H1 (cell line): ENCODE measurements around the gene SLC12A6. TPM values are rescaled to one million over a fixed set of nuclear protein-coding genes. Genes with fewer than 3 reads are reported as not detected.

Experiments used
- CTCF ChIA-PET: fragments of 300-600 bp; sonication (Branson Sonifier 250); formaldehyde crosslinking; loops from one replicate; lab custom pipeline; 2021; ENCODE audit not compliant: partially characterized antibody; lab: Charles Lee
- POLR2A ChIA-PET: fragments of 300-600 bp; sonication (Branson Sonifier 250); formaldehyde crosslinking; loops from one replicate; lab custom pipeline; 2021; ENCODE audit warnings: inconsistent platforms; ENCODE audit not compliant: partially characterized antibody; lab: Charles Lee
- DNase-seq, 2 experiments: peaks; one replicate each; pipeline versions ENCODE4 v3.0.0 to v3.0.0-alpha.2; 2010 to 2022; ENCODE audit warnings: low spot score in 2 of 2, low read depth in 1 of 2, mixed read lengths in 1 of 2
- FAIRE-seq: peaks from 2 replicates; lab custom pipeline; 2011; peaks lifted over from hg19 to GRCh38; lab: Jason Lieb, UNC
- H2AFZ ChIP-seq: 2 replicates; pipeline ENCODE4 v1.8.1; 2012; ENCODE audit warnings: low read length, inconsistent platforms
- H2AK5ac ChIP-seq: 2 replicates; pipeline ENCODE4 v1.6.1; 2013; ENCODE audit warnings: low read depth, low read length
- H2BK120ac ChIP-seq: replicated peaks from 2 replicates; pipeline ENCODE3; 2013; ENCODE audit warnings: low read depth, low read length, inconsistent platforms
- H2BK12ac ChIP-seq: 2 replicates; pipeline ENCODE4 v1.6.1; 2013; ENCODE audit warnings: low read depth, low read length
- H2BK15ac ChIP-seq: 2 replicates; pipeline ENCODE4 v1.6.1; 2013; ENCODE audit warnings: low read length
- H2BK20ac ChIP-seq: 2 replicates; pipeline ENCODE4 v1.6.1; 2013; ENCODE audit warnings: low read length
- H2BK5ac ChIP-seq: 2 replicates; pipeline ENCODE4 v1.6.1; 2013; ENCODE audit warnings: low read depth, low read length
- H3K14ac ChIP-seq: 2 replicates; pipeline ENCODE4 v1.6.1; 2013; ENCODE audit warnings: inconsistent platforms; ENCODE audit not compliant: insufficient read length
- H3K18ac ChIP-seq: 2 replicates; pipeline ENCODE4 v1.6.1; 2013; ENCODE audit warnings: low read length; ENCODE audit errors: extremely low read depth
- H3K23ac ChIP-seq: 2 replicates; pipeline ENCODE4 v1.6.1; 2013; ENCODE audit warnings: inconsistent platforms; ENCODE audit not compliant: insufficient read length
- H3K23me2 ChIP-seq: 2 replicates; pipeline ENCODE4 v1.6.1; 2013; ENCODE audit warnings: low read depth, low read length
- H3K27ac ChIP-seq: 2 replicates; pipeline ENCODE4 v1.6.1; 2011; ENCODE audit warnings: low read depth, low read length, inconsistent platforms
- H3K27me3 ChIP-seq, 4 experiments: replicated peaks in 1 of 4; 1 replicate in 1 of 4; 2 replicates in 3 of 4; pipeline versions ENCODE4 v1.6.1 to v1.8.1; 2011 to 2013; ENCODE audit warnings: low read length in 3 of 4, mild to moderate bottlenecking in 3 of 4, inconsistent platforms in 2 of 4, mixed read lengths in 2 of 4, moderate library complexity in 1 of 4; ENCODE audit not compliant: control insufficient read depth in 3 of 4, insufficient read depth in 3 of 4; ENCODE audit errors: extremely low read depth in 1 of 4
- H3K36me3 ChIP-seq, 4 experiments: 2 replicates each; pipeline versions ENCODE4 v1.6.1 to v1.8.1; 2011 to 2013; ENCODE audit warnings: mild to moderate bottlenecking in 4 of 4, low read length in 3 of 4, moderate library complexity in 2 of 4, control low read depth in 1 of 4, inconsistent platforms in 1 of 4; ENCODE audit not compliant: insufficient read depth in 4 of 4, control insufficient read depth in 2 of 4
- H3K4ac ChIP-seq: replicated peaks from 2 replicates; pipeline ENCODE3; 2013; ENCODE audit warnings: low read length, low read depth, mixed read lengths, inconsistent platforms; ENCODE audit not compliant: insufficient read length
- H3K4me1 ChIP-seq, 4 experiments: replicated peaks in 1 of 4; 1 replicate in 1 of 4; 2 replicates in 3 of 4; pipeline versions ENCODE4 v1.6.1 to v1.8.1; 2011 to 2013; ENCODE audit warnings: low read length in 3 of 4, inconsistent platforms in 2 of 4, mixed read lengths in 1 of 4; ENCODE audit not compliant: insufficient read depth in 4 of 4, control insufficient read depth in 3 of 4
- H3K4me2 ChIP-seq, 2 experiments: 2 replicates each; pipeline versions ENCODE4 v1.6.1 to v1.8.1; 2011 to 2013; ENCODE audit warnings: low read depth in 2 of 2, low read length in 2 of 2, control low read depth in 1 of 2, inconsistent platforms in 1 of 2, mild to moderate bottlenecking in 1 of 2; ENCODE audit not compliant: insufficient read depth in 1 of 2
- H3K4me3 ChIP-seq, 4 experiments: fragments of 200-600, 300-600 bp in 1 of 4; sonication (generic), shearing (Covaris generic), sonication (Bioruptor Twin) in 1 of 4; 2 replicates each; pipeline versions ENCODE4 v1.5.1 to v1.8.1; 2011 to 2016; ENCODE audit warnings: low read length in 4 of 4, low read depth in 3 of 4, control low read depth in 2 of 4, inconsistent platforms in 2 of 4, mild to moderate bottlenecking in 2 of 4, mixed read lengths in 1 of 4, moderate library complexity in 1 of 4; ENCODE audit not compliant: insufficient read depth in 2 of 4; ENCODE audit errors: extremely low read depth in 1 of 4
- H3K56ac ChIP-seq: replicated peaks from 2 replicates; pipeline ENCODE3; 2013; ENCODE audit warnings: low read depth, mild to moderate bottlenecking, mixed read lengths, low read length, inconsistent platforms; ENCODE audit not compliant: insufficient read length
- H3K79me1 ChIP-seq: 2 replicates; pipeline ENCODE4 v1.6.1; 2013; ENCODE audit warnings: low read depth, low read length, control low read depth
- H3K79me2 ChIP-seq, 2 experiments: 2 replicates each; pipeline versions ENCODE4 v1.6.1 to v1.8.1; 2012 to 2013; ENCODE audit warnings: low read length in 2 of 2, mild to moderate bottlenecking in 2 of 2, inconsistent platforms in 1 of 2; ENCODE audit not compliant: insufficient read depth in 2 of 2, control insufficient read depth in 1 of 2
- H3K9ac ChIP-seq, 4 experiments: replicated peaks in 1 of 4; 1 replicate in 1 of 4; 2 replicates in 3 of 4; pipeline versions ENCODE4 v1.6.1 to v1.8.1; 2011 to 2013; ENCODE audit warnings: low read depth in 3 of 4, low read length in 3 of 4, control low read depth in 2 of 4, mild to moderate bottlenecking in 2 of 4, moderate library complexity in 2 of 4, inconsistent platforms in 1 of 4; ENCODE audit errors: extremely low read depth in 1 of 4
- H3K9me3 ChIP-seq, 2 experiments: 2 replicates each; pipeline versions ENCODE4 v1.6.1 to v1.8.1; 2012 to 2013; ENCODE audit warnings: mild to moderate bottlenecking in 2 of 2, moderate library complexity in 2 of 2, control low read depth in 1 of 2, inconsistent platforms in 1 of 2, low read depth in 1 of 2, low read length in 1 of 2, mixed read lengths in 1 of 2; ENCODE audit not compliant: insufficient read depth in 2 of 2
- H4K20me1 ChIP-seq, 2 experiments: replicated peaks in 1 of 2; 2 replicates each; pipeline versions ENCODE3 to v1.8.1; 2011 to 2013; ENCODE audit warnings: inconsistent platforms in 2 of 2, low read length in 2 of 2, mild to moderate bottlenecking in 1 of 2; ENCODE audit not compliant: insufficient read depth in 2 of 2, control insufficient read depth in 1 of 2
- H4K5ac ChIP-seq: 2 replicates; pipeline ENCODE4 v1.6.1; 2013; ENCODE audit warnings: low read length, low read depth, mixed read lengths, inconsistent platforms; ENCODE audit not compliant: insufficient read length
- H4K8ac ChIP-seq: 2 replicates; pipeline ENCODE4 v1.8.0; 2013; ENCODE audit warnings: mild to moderate bottlenecking, moderate library complexity, low read length, inconsistent platforms; ENCODE audit not compliant: insufficient read depth; ENCODE audit errors: extremely low read depth
- H4K91ac ChIP-seq: replicated peaks from 2 replicates; pipeline ENCODE3; 2013; ENCODE audit warnings: low read length, mixed read lengths, inconsistent platforms; ENCODE audit not compliant: insufficient read length
- ATF2 ChIP-seq: IDR thresholded peaks from 2 replicates; pipeline ENCODE4 v1.6.1; 2012; ENCODE audit warnings: low read length, inconsistent platforms
- CHD1 ChIP-seq: IDR thresholded peaks from 2 replicates; pipeline ENCODE4 v1.6.1; 2012; ENCODE audit warnings: low read depth, low read length, improper control_type of control experiment
- KDM5A ChIP-seq: fragments of 200-600 bp; IDR thresholded peaks from 2 replicates; pipeline ENCODE4 v1.7.1; 2012; ENCODE audit warnings: mild to moderate bottlenecking, low read length, inconsistent platforms, mixed read lengths
- MAFK ChIP-seq: IDR thresholded peaks from 2 replicates; pipeline ENCODE4 v1.6.1; 2012; ENCODE audit warnings: low read depth, mild to moderate bottlenecking, improper control_type of control experiment, low read length
- PHF8 ChIP-seq: fragments of 200-600 bp; sonication (generic); conservative IDR thresholded peaks from 2 replicates; pipeline ENCODE4 v1.7.1; 2012; ENCODE audit warnings: low read depth, mild to moderate bottlenecking, inconsistent platforms, low read length, moderate library complexity
- SP2 ChIP-seq: IDR thresholded peaks from 2 replicates; pipeline ENCODE4 v1.6.1; 2012; ENCODE audit warnings: mild to moderate bottlenecking, low read length, inconsistent platforms
- SP4 ChIP-seq: IDR thresholded peaks from 2 replicates; pipeline ENCODE4 v1.6.1; 2012; ENCODE audit warnings: low read length, inconsistent platforms
- TBP ChIP-seq: IDR thresholded peaks from 2 replicates; pipeline ENCODE4 v1.6.1; 2011; ENCODE audit warnings: low read depth, low read length, improper control_type of control experiment
- TCF12 ChIP-seq: IDR thresholded peaks from 2 replicates; pipeline ENCODE4 v1.6.1; 2011; ENCODE audit warnings: low read depth, mild to moderate bottlenecking, low read length
- ZNF274 ChIP-seq: IDR thresholded peaks from 2 replicates; pipeline ENCODE4 v1.7.0; 2012; ENCODE audit warnings: low read length, borderline replicate concordance; ENCODE audit errors: extremely low read depth
- WGBS, 2 experiments: shearing (Covaris generic) in 1 of 2; methylation state at CpG; one replicate each; pipeline versions ENCODE4 v1.1.6 to v1.1.7; 2013 to 2015; ENCODE audit warnings: low lambda C conversion rate in 2 of 2, mixed read lengths in 2 of 2, inconsistent platforms in 1 of 2, low coverage in 1 of 2, missing lambda C conversion rate in 1 of 2; ENCODE audit not compliant: insufficient replicate concordance in 2 of 2, insufficient coverage in 1 of 2, insufficient read length in 1 of 2; ENCODE audit errors: extremely low coverage in 1 of 2, missing lambda C conversion rate in 1 of 2; 5-methylcytosine and 5-hydroxymethylcytosine counted together
- polyA plus RNA-seq, 7 experiments: library from polyadenylated mRNA; depleted of rRNA in 3 of 7; stranded (reverse) in 5 of 7; unstranded in 2 of 7; fragments of >200 nt in 5 of 7; fragments of 200-250 nt in 2 of 7; gene quantifications; 1 replicate in 5 of 7; 2 replicates in 1 of 7; 4 replicates in 1 of 7; pipeline versions ENCODE4 v1.2.1 to v1.2.3, GENCODE V29; 2011 to 2013; ENCODE audit warnings: missing spikeins in 2 of 7, mixed read lengths in 2 of 7
- total RNA-seq: library from RNA; stranded (reverse); fragmentation: NEBNext Ultra II Directional; extraction: Animal tissue kit (Norgen Biotek cat#: 25700); gene quantifications from 2 replicates; pipeline ENCODE4 v1.2.1, GENCODE V29; 2021

SLC12A6 gene
- total and polyA plus RNA-seq, 2 of the 8 experiments (the other 6 are each of a cell fraction or from before 2014, with no cell fraction given), result 9.2 to 11.1 TPM

- H2BK20ac ChIP-seq, result no peak overlapping the region
Observed at GRCh38 chr15:34336231-34336990, 1.2 kb downstream of the SLC12A6 start.

More at GRCh38 chr15:34336231-34336990, 1.2 kb downstream of the SLC12A6 start:
- peak overlapping the region in 1 of 4 experiments; percentile 42; a peak in 1 of 7 replicates for H3K9ac ChIP-seq
- H3K36me3 ChIP-seq, result peaks cover 2 to 9% (median 5%) of the 10 kb centered on the region in 4 experiments; a peak in 5 of 8 replicates
- H3K27me3 ChIP-seq, result no peaks in the 10 kb centered on the region
- no peak overlapping the region for H2BK5ac ChIP-seq
- H3K23me2 ChIP-seq, result peaks cover 8% of the 10 kb centered on the region; the same call in 1 of the 2 replicates
- no peak overlapping the region for H3K14ac ChIP-seq
- no peak overlapping the region for H2BK15ac ChIP-seq
- no peaks in the 10 kb centered on the region for H3K9me3 ChIP-seq
- no peaks in the 10 kb centered on the region for H4K20me1 ChIP-seq
- H3K56ac ChIP-seq, result no peak overlapping the region
- H3K4me2 ChIP-seq, result peak overlapping the region; percentile 72 to 93
- H2AFZ ChIP-seq, result no peak overlapping the region
- peak overlapping the region; percentile 65 to 86 (median 74); a peak in 7 of 8 replicates for H3K4me3 ChIP-seq
- TF ChIP-seq KDM5A, result no peak
- TF ChIP-seq PHF8, result no peak
- no peak for TF ChIP-seq ATF2
- TF ChIP-seq TBP, result no peak
- no peak for TF ChIP-seq SP2
- TF ChIP-seq CHD1, result no peak
- TF ChIP-seq SP4, result no peak
- no peak for TF ChIP-seq ZNF274
- TF ChIP-seq MAFK, result no peak
- TF ChIP-seq TCF12, result no peak
- H3K27ac ChIP-seq, result no peak overlapping the region
- H2BK120ac ChIP-seq, result no peak overlapping the region
- H4K8ac ChIP-seq, result no peak overlapping the region
- 88% methylated on average over 16 of the region's 16 CpGs; no CpG with 5 or more reads in 1 of the 2 experiments for WGBS, 2 experiments
- H3K18ac ChIP-seq, result no peak overlapping the region
- DNase-seq, result no peak
- H3K4me1 ChIP-seq, result peaks cover 0 to 2% (median 0%) of the 10 kb centered on the region in 4 experiments; a peak in 2 of 7 replicates
- CTCF ChIA-PET, result interaction anchor here (0.6 to 0.8 kb wide), 3 partner anchors 11 to 1132 kb away, joined by 3 read pairs; no protein-coding TSS in a partner anchor
- no peak overlapping the region for H3K4ac ChIP-seq
- FAIRE-seq, result no peak
- no peak overlapping the region for H2BK12ac ChIP-seq
- no peak overlapping the region for H4K5ac ChIP-seq
- H3K23ac ChIP-seq, result no peak overlapping the region
- H4K91ac ChIP-seq, result no peak overlapping the region
- POLR2A ChIA-PET, result interaction anchor here (0.6 to 4.7 kb wide), 3 partner anchors 8 to 30 kb away, joined by 3 to 35 read pairs (median 11); partner anchors contain the start of gene LPCAT4
- H3K79me1 ChIP-seq, result no peaks in the 10 kb centered on the region
- H2AK5ac ChIP-seq, result no peak overlapping the region
- peaks cover 0 to 5% of the 10 kb centered on the region in 2 experiments; a peak in 2 of 4 replicates for H3K79me2 ChIP-seq
